IPS-15b (cell line): ENCODE measurements around the gene DSG1.

Experiments
- H3K27me3 ChIP-seq: one replicate; pipeline ENCODE4 v1.6.1; 2013; ENCODE audit warnings: low read length; ENCODE audit not compliant: control insufficient read depth, insufficient read depth
- H3K36me3 ChIP-seq: one replicate; pipeline ENCODE4 v1.6.1; 2013; ENCODE audit warnings: low read length; ENCODE audit not compliant: control insufficient read depth, insufficient read depth
- H3K4me1 ChIP-seq: one replicate; pipeline ENCODE4 v1.6.1; 2013; ENCODE audit warnings: mild to moderate bottlenecking, low read length; ENCODE audit not compliant: control insufficient read depth, insufficient read depth
- H3K4me3 ChIP-seq: one replicate; pipeline ENCODE4 v1.5.1; 2013; ENCODE audit warnings: low read depth, low read length
- H3K9ac ChIP-seq: one replicate; pipeline ENCODE4 v1.6.1; 2013; ENCODE audit warnings: low read depth, mild to moderate bottlenecking, low read length
- H3K9me3 ChIP-seq: one replicate; pipeline ENCODE4 v1.6.1; 2013; ENCODE audit warnings: mild to moderate bottlenecking, low read length; ENCODE audit not compliant: control insufficient read depth, insufficient read depth

The DSG1 gene

GRCh38 chr18:31398191-31398590, 80.2 kb downstream of the DSG1 start:
- Histone ChIP-seq H3K9ac (no peak overlapping the region), H3K4me3 (no peak overlapping the region), H3K4me1 (no peaks in the 10 kb centered on the region), H3K36me3 (no peaks in the 10 kb centered on the region), H3K9me3 (no peaks in the 10 kb centered on the region), H3K27me3 (no peaks in the 10 kb centered on the region)

- Histone ChIP-seq H3K36me3 (no peaks in the 10 kb centered on the region), H3K4me3 (no peak overlapping the region), H3K9ac (no peak overlapping the region), H3K4me1 (no peaks in the 10 kb centered on the region), H3K27me3 (no peaks in the 10 kb centered on the region), H3K9me3 (no peaks in the 10 kb centered on the region)
Observed at GRCh38 chr18:31399306-31400032, 81.5 kb downstream of the DSG1 start.

- Histone ChIP-seq H3K9ac (no peak overlapping the region), H3K27me3 (no peaks in the 10 kb centered on the region), H3K9me3 (no peaks in the 10 kb centered on the region), H3K4me1 (no peaks in the 10 kb centered on the region), H3K36me3 (no peaks in the 10 kb centered on the region), H3K4me3 (no peak overlapping the region)
Observed at GRCh38 chr18:31401156-31402025, 83.4 kb downstream of the DSG1 start.

- Histone ChIP-seq H3K36me3 (no peaks in the 10 kb centered on the region), H3K27me3 (no peaks in the 10 kb centered on the region), H3K9me3 (no peaks in the 10 kb centered on the region), H3K4me1 (no peaks in the 10 kb centered on the region), H3K9ac (no peak overlapping the region), H3K4me3 (no peak overlapping the region)
Observed at GRCh38 chr18:31402026-31402373, 84.0 kb downstream of the DSG1 start.

- Histone ChIP-seq H3K4me1 (no peaks in the 10 kb centered on the region), H3K4me3 (no peak overlapping the region), H3K27me3 (no peaks in the 10 kb centered on the region), H3K9ac (no peak overlapping the region), H3K9me3 (no peaks in the 10 kb centered on the region), H3K36me3 (no peaks in the 10 kb centered on the region)
Observed at GRCh38 chr18:31403409-31403808, 85.4 kb downstream of the DSG1 start.
